PC-9 (cell line): Measurements from ENCODE around the gene PPP2R1B. TPM values are rescaled to one million over a fixed set of nuclear protein-coding genes. Genes with fewer than 3 reads are reported as not detected.

Experiments
- BruUV-seq: library from RNA; stranded (reverse); fragments of 400-500 nt; replicated peaks from 2 replicates; lab custom pipeline; 2021; lab: Mats Ljungman, UMichigan
- CTCF ChIA-PET: fragments of 300-600 bp; sonication (Branson Sonifier 250); formaldehyde crosslinking; loops from one replicate; lab custom pipeline; 2022; ENCODE audit warnings: antibody characterized with exemption; lab: Charles Lee
- POLR2A ChIA-PET: fragments of 300-600 bp; sonication (Branson Sonifier 250); formaldehyde crosslinking; loops from one replicate; lab custom pipeline; 2022; ENCODE audit warnings: antibody characterized with exemption; ENCODE audit not compliant: unreplicated experiment; lab: Charles Lee
- DNase-seq, 2 experiments: peaks; one replicate each; pipeline versions ENCODE4 v3.0.0 to v3.0.0-alpha.2; 2015 to 2022; ENCODE audit warnings: mixed read lengths in 1 of 2
- H2AFZ ChIP-seq: fragments of 200-600 bp; sonication (generic); 2 replicates; pipeline ENCODE4 v1.8.1; 2017; ENCODE audit warnings: antibody characterized with exemption
- H3F3A ChIP-seq: fragments of 200-600 bp; sonication (generic); 2 replicates; pipeline ENCODE4 v1.8.1; 2017; ENCODE audit warnings: antibody characterized with exemption, mild to moderate bottlenecking, low read depth; ENCODE audit not compliant: insufficient read depth
- H3K27ac ChIP-seq: fragments of 200-600 bp; sonication (generic); 2 replicates; pipeline ENCODE4 v1.6.1; 2016; ENCODE audit warnings: mixed run types
- H3K27me3 ChIP-seq: fragments of 200-600 bp; sonication (generic); 2 replicates; pipeline ENCODE4 v1.6.1; 2016; ENCODE audit warnings: low read depth, mixed run types; ENCODE audit not compliant: insufficient read depth
- H3K36me3 ChIP-seq: fragments of 200-600 bp; sonication (generic); 2 replicates; pipeline ENCODE4 v1.6.1; 2016; ENCODE audit warnings: low read depth, mixed run types
- H3K4me1 ChIP-seq: fragments of 200-600 bp; sonication (generic); replicated peaks from 2 replicates; pipeline ENCODE4 v1.6.1; 2016; ENCODE audit warnings: mixed run types; ENCODE audit not compliant: insufficient read depth
- H3K4me2 ChIP-seq: fragments of 200-600 bp; sonication (generic); 2 replicates; pipeline ENCODE4 v1.6.1; 2017; ENCODE audit warnings: mixed run types
- H3K4me3 ChIP-seq: fragments of 200-600 bp; sonication (generic); 2 replicates; pipeline ENCODE4 v1.6.1; 2016; ENCODE audit warnings: mixed run types
- H3K79me2 ChIP-seq: fragments of 200-600 bp; sonication (generic); 2 replicates; pipeline ENCODE4 v1.6.1; 2017; ENCODE audit warnings: low read depth, mixed run types
- H3K9me2 ChIP-seq: fragments of 200-600 bp; sonication (generic); 2 replicates; pipeline ENCODE4 v1.8.1; 2017; ENCODE audit warnings: mild to moderate bottlenecking; ENCODE audit not compliant: insufficient read depth
- H3K9me3 ChIP-seq: fragments of 200-600 bp; sonication (generic); 2 replicates; pipeline ENCODE4 v1.8.1; 2016; ENCODE audit warnings: low read depth; ENCODE audit not compliant: insufficient read depth
- H4K20me1 ChIP-seq: fragments of 200-600 bp; sonication (generic); 2 replicates; pipeline ENCODE4 v1.8.1; 2017; ENCODE audit not compliant: insufficient read depth
- EZH2 ChIP-seq: fragments of 200-600 bp; sonication (generic); IDR thresholded peaks from 2 replicates; pipeline ENCODE4 v1.8.0; 2017; ENCODE audit warnings: antibody characterized with exemption, low read depth
- intact Hi-C: fragments of 100-400 bp; cut with micrococcal nuclease; formaldehyde crosslinking; loops from one replicate; pipeline ENCODE4 v1.10.0; 2022; ENCODE audit not compliant: unreplicated experiment
- total RNA-seq: library from RNA; stranded (reverse); gene quantifications from 2 replicates; pipeline ENCODE4 v1.2.3, GENCODE V29; 2021
- TF ChIP-seq, protein P1 (sequence below): fragments of 200-600 bp; sonication (generic); conservative IDR thresholded peaks from 2 replicates; pipeline ENCODE4 v1.6.1; 2017; ENCODE audit warnings: mixed run types, antibody characterized with exemption, mild to moderate bottlenecking, moderate library complexity

PPP2R1B gene
- total RNA-seq, 1 experiment from 2014 or later = 36.4 TPM

DNA sequence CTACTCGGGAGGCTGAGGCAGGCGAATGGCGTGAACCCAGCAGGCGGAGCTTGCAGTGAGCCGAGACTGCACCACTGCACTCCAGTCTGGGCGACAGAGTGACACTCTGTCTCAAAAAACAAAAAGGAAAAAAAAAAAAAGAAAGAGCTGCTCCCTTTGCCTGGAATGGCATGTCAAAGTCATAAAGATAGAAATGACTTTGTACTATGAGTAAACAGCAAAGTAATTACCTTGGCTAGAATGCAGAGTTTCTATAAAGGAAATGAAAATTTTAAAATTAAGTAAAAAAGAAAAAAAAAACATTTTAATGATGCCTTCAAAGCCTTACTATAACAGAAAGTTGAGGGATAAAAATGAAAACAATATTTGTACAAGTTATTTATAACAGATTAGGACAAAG, 10.1 kb downstream of the PPP2R1B start:
- intact Hi-C loops = no loop called here
- ChIA-PET POLR2A (interaction anchor here (0.6 kb wide), 1 partner anchor 674 kb away, joined by 4 read pairs; no protein-coding TSS in a partner anchor), CTCF (interaction anchor here (0.6 kb wide), 3 partner anchors 9 to 432 kb away, joined by 4 to 7 read pairs (median 4); no protein-coding TSS in a partner anchor)
- Histone ChIP-seq H3K27ac (no peak overlapping the region), H3K4me2 (no peak overlapping the region), H3K27me3 (no peaks in the 10 kb centered on the region), H3K9me3 (no peaks in the 10 kb centered on the region), H3K4me3 (no peak overlapping the region), H2AFZ (no peak overlapping the region), H3K36me3 (peaks cover 64% of the 10 kb centered on the region), H4K20me1 (no peaks in the 10 kb centered on the region), H3K4me1 (no peaks in the 10 kb centered on the region), H3K79me2 (no peaks in the 10 kb centered on the region), H3K9me2 (no peaks in the 10 kb centered on the region), H3F3A (no peaks in the 10 kb centered on the region; the same call in 1 of the 2 replicates)
- no TSS peak for BruUV-seq
- no peak for DNase-seq
- no peak for TF ChIP-seq EZH2
- TF ChIP-seq, protein P1, sequence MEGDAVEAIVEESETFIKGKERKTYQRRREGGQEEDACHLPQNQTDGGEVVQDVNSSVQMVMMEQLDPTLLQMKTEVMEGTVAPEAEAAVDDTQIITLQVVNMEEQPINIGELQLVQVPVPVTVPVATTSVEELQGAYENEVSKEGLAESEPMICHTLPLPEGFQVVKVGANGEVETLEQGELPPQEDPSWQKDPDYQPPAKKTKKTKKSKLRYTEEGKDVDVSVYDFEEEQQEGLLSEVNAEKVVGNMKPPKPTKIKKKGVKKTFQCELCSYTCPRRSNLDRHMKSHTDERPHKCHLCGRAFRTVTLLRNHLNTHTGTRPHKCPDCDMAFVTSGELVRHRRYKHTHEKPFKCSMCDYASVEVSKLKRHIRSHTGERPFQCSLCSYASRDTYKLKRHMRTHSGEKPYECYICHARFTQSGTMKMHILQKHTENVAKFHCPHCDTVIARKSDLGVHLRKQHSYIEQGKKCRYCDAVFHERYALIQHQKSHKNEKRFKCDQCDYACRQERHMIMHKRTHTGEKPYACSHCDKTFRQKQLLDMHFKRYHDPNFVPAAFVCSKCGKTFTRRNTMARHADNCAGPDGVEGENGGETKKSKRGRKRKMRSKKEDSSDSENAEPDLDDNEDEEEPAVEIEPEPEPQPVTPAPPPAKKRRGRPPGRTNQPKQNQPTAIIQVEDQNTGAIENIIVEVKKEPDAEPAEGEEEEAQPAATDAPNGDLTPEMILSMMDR = no peak

DNA sequence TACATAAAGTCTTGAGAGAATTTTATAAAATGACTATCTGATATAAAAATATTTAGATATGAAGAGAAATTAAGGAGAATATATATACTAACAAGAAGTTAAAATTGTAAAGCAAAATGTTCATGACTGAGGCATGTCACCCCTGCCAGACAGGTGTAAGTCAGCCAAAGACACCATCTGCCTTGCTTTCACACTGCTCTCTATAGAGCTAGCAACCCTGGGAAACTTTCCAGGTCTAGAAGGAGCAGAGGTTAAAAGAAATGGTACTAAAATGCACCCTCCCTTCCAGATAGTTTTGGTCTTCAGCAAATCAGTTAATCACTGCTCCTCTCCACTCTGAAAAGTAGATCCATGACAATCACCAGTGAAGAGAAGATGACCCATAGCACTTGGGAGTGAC, 16.5 kb downstream of the PPP2R1B start:
- CTCF ChIA-PET = no interaction called here
- no peak overlapping the region for H2AFZ ChIP-seq
- H3K9me2 ChIP-seq = no peaks in the 10 kb centered on the region
- no peak overlapping the region for H3K4me2 ChIP-seq
- peaks cover 5% of the 10 kb centered on the region; the same call in 1 of the 2 replicates for H3K79me2 ChIP-seq
- no peak overlapping the region for H3K27ac ChIP-seq
- intact Hi-C loops = no loop called here
- no peak overlapping the region for H3K4me3 ChIP-seq
- POLR2A ChIA-PET = no interaction called here
- peaks cover 56% of the 10 kb centered on the region for H3K36me3 ChIP-seq
- no peaks in the 10 kb centered on the region for H4K20me1 ChIP-seq
- DNase-seq = no peak
- no peak for TF ChIP-seq EZH2
- TF ChIP-seq, protein P1 = no peak
- peaks cover 38% of the 10 kb centered on the region for H3F3A ChIP-seq
- BruUV-seq = no TSS peak
- peaks cover 44% of the 10 kb centered on the region for H3K4me1 ChIP-seq
- H3K9me3 ChIP-seq = no peaks in the 10 kb centered on the region
- H3K27me3 ChIP-seq = no peaks in the 10 kb centered on the region

DNA sequence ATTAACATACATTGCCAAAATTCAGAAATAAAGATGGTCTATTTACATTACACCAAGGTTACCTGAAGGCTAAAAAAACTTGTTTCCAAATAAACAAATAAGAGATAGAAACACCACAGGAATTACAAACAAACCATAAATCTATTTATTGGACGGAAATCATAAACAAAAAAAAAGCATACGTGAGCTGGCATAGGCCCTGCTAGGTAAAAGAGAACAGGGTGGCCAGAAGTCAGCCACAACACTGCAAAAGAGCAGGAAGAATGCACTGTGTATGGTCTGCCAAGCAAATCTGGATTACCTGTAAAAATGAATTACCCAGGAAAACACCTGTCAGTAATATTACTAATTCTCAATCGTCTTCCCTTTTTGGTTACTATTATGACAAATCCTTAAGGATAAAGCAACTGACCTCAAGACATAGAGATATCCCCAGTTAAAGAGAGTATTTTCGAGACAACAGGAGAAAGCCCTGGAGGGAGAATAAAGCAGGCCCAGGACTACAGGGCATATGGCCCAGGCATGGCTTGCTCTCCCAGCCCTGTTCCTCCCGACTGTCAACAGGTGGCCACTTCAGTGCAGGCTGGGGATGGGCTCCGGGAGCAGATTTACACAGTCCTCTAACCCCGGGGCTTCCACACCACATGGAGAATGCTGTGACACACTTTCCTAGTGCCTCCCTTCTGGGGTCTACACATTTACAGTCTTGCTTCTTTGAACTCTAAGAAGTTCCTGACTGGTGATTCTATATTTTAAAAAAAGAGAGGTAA, 18.0 kb downstream of the PPP2R1B start:
- H3K27ac ChIP-seq = peak overlapping the region; percentile 86; the same call in 1 of the 2 replicates
- H3K4me2 ChIP-seq = no peak overlapping the region
- ChIA-PET CTCF (no interaction called here), POLR2A (no interaction called here)
- intact Hi-C loops = no loop called here
- peaks cover 41% of the 10 kb centered on the region for H3F3A ChIP-seq
- H3K36me3 ChIP-seq = peaks cover 57% of the 10 kb centered on the region
- no peaks in the 10 kb centered on the region for H3K9me3 ChIP-seq
- H3K27me3 ChIP-seq = no peaks in the 10 kb centered on the region
- DNase-seq = peak in 1 of 2 experiments; percentile 81
- no peak overlapping the region for H2AFZ ChIP-seq
- H4K20me1 ChIP-seq = no peaks in the 10 kb centered on the region
- no peak for TF ChIP-seq EZH2
- TF ChIP-seq, protein P1 = no peak
- H3K4me1 ChIP-seq = peaks cover 51% of the 10 kb centered on the region
- no peak overlapping the region for H3K4me3 ChIP-seq
- no TSS peak for BruUV-seq
- no peaks in the 10 kb centered on the region for H3K9me2 ChIP-seq
- H3K79me2 ChIP-seq = peaks cover 10% of the 10 kb centered on the region; the same call in 1 of the 2 replicates
